Measurements from ENCODE around the gene CPLX1.

DNA sequence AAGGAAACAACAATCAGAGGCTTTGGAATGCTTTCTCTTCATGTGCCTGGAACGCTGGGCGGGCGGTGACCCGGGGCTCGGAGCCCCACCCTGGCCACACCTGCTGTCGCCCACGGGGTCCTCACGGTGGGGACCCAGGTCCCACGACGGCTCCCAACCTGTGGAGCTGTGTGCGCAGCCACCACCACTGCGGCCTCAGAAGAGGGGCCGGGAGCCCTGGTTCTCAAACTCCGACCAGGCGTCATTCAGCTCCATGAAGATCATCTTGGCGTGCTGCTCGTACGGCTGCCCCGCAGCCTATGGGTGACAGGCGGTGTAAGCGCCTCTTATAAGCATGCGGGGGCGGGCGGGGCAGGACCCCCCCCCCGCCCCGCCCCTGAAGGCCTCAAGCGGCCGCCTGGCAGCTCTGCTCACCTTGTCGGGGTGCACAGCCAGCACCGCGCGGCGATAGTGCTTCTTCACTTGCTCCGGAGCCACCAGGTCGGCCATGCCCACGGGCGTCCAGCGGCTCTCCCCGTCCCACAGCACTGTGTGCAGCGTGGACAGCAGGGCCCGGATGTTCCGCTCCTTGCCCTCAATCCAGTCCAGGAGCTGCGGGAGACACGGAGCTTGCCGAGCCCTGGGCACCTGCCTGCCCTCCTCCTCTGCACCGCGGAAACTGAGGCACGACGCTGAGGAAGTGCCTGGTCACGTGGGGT, 23.7 kb upstream of the CPLX1 start:
- TF ChIP-seq CREB1 (IDR thresholded peaks at IDR 0.05; ENCODE audit: low read depth) (no peak), TAF1 (IDR thresholded peaks at IDR 0.05; ENCODE audit: low read depth) (no peak), MAX (IDR thresholded peaks at IDR 0.05) (no peak), RAD21 (IDR thresholded peaks at IDR 0.05; ENCODE audit: low read depth) (no peak), EP300 (IDR thresholded peaks at IDR 0.05; ENCODE audit: borderline replicate concordance) (no peak)

Measured in Ishikawa (cell line).